ENCODE data around the gene IKZF2.

The IKZF2 gene

GRCh38 chr2:213020268-213020667 lies 131.1 kb downstream of the IKZF2 start:
- TF ChIP-seq CTCF (IDR thresholded peaks at IDR 0.05; ENCODE audit: low read depth, low read length) = no peak
- H3K4me3 ChIP-seq (replicated peaks in 1 of 2; ENCODE audit: low read depth in 2 of 2, low read length in 2 of 2) = no peak overlapping the region
- no peak for DNase-seq (ENCODE audit: low read depth in 2 of 2)

DNA sequence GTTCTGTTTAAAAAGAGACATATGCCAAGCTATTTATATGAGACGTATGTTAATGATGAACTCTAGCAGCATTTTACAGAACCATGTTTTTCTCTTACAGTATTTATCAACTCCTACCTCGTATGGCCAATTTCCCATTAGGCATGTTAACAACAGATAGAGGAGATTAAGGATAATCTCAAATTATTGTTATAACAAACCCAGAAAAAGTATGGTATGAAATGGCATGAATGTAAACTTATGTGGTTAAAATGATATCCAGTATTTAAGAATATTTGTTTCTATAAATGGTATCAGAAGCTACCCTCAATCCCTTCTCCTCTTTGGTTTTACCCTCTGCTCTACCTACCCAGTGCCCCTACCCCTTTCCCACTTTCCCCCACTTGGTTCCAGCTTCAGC lies 132.0 kb downstream of the IKZF2 start:
- H3K4me3 ChIP-seq (replicated peaks in 1 of 2; ENCODE audit: low read depth in 2 of 2, low read length in 2 of 2) = no peak overlapping the region
- no peak for DNase-seq (ENCODE audit: low read depth in 2 of 2)
- no peak for TF ChIP-seq CTCF (IDR thresholded peaks at IDR 0.05; ENCODE audit: low read depth, low read length)

DNA sequence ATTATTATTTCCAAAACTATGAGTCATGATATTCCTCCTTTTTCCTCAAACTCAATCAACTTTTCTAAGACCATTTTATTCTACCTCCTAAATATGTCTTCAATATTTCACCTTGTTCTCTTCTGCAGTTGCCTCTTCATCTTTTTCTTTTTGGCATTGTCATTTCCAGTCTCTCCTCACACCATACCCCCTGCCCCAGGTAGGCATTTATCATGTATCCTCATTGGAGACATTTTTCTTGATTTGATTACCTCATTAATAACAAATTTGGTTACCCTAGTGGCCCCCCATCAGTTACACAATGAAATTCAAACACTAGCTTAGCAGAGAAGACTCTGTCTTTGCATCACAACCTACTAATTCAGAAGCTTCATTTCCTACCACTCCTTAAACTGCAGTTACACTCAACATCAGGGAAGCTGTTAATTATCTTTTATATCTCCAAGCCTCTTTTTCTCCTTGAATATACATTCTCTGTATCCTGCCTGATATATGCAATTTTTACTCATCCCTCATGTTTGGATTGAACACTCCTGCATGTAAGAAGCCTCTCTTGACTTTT lies 133.0 kb downstream of the IKZF2 start:
- H3K4me3 ChIP-seq (replicated peaks in 1 of 2; ENCODE audit: low read depth in 2 of 2, low read length in 2 of 2) = no peak overlapping the region
- DNase-seq (ENCODE audit: low read depth in 2 of 2) = no peak
- TF ChIP-seq CTCF (IDR thresholded peaks at IDR 0.05; ENCODE audit: low read depth, low read length) = no peak

DNA sequence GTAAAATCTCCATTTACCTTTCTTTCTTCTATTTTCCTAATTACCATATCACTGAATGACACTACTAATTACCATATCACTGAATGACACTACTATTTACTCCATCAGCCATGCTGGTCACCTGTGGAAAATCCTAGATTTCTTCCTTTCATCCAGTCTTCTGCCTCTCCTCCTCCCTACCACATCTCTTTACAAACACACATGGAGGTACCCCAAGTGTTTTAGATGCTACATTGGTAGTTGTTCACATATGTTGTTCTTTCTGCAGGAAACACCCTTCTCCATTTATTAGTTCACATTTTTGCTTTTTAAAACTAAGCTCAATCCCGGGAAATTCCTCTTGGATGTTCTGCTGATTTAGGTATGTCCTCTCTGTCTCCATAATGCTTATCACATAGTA lies 134.0 kb downstream of the IKZF2 start:
- TF ChIP-seq CTCF (IDR thresholded peaks at IDR 0.05; ENCODE audit: low read depth, low read length) = no peak
- H3K4me3 ChIP-seq (replicated peaks in 1 of 2; ENCODE audit: low read depth in 2 of 2, low read length in 2 of 2) = no peak overlapping the region
- no peak for DNase-seq (ENCODE audit: low read depth in 2 of 2)

DNA sequence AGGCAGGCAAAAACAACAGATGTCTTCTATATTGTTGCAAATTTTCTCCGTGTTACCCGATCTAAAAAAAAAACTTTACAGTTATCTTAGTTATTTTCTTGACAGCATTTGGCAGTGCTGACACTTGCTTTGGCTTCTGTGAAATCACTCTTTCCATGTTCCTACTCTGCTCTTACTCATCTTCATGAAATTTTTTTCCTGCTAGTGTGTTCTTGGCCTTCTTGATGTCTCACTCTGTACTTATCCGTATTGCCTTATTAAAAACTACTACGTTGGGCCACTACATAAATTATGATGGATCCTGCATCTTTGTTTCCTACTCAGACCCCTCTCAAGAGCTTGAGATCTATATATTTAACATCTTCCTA lies 134.4 kb downstream of the IKZF2 start:
- no peak overlapping the region for H3K4me3 ChIP-seq (replicated peaks in 1 of 2; ENCODE audit: low read depth in 2 of 2, low read length in 2 of 2)
- no peak for TF ChIP-seq CTCF (IDR thresholded peaks at IDR 0.05; ENCODE audit: low read depth, low read length)
- peak; percentile 65 to 74 for DNase-seq (ENCODE audit: low read depth in 2 of 2)

- no peak for DNase-seq (ENCODE audit: low read depth in 2 of 2)
- H3K4me3 ChIP-seq (replicated peaks in 1 of 2; ENCODE audit: low read depth in 2 of 2, low read length in 2 of 2) = no peak overlapping the region
- TF ChIP-seq CTCF (IDR thresholded peaks at IDR 0.05; ENCODE audit: low read depth, low read length) = no peak
Observed at GRCh38 chr2:213016166-213016983, 135.0 kb downstream of the IKZF2 start.
